22Rv1 (cell line): Measurements from ENCODE around the gene VPS35L.

Source experiments
- ZFX ChIP-seq: fragments of 450-650 bp; IDR thresholded peaks from 2 replicates; pipeline ENCODE4 v1.6.1; 2017; ENCODE audit warnings: antibody characterized with exemption, borderline replicate concordance
- TF ChIP-seq, protein P1 (sequence below): fragments of 450-650 bp; IDR thresholded peaks from 2 replicates; pipeline ENCODE4 v1.5.1; 2017; ENCODE audit warnings: mild to moderate bottlenecking

DNA sequence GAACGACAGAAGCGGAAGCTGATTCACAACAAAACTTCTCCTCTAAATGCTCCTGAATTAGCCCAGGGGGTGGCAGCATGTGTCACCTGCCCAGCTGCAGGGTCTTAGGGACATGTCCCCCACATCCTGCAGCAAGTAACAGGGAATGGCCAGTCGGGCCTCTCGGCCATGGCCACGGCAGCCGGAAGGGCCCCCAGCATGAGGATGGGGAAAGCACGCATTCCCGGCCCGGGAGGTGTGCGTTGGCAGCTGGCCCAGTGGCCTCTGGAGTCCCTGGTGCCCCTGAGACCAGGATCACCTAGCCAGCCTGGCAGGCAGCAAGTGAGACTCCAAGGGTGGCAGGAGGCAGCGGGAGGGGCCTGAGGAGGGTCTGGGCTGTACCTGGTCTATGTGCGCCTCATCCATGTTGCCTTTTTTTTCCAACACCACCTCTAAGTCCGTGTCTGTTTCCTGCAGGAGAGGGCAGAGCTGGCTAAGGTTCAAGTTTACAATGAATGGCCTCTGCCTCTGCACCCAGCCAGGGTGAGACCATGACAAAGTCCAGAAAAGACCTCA lies 155.6 kb downstream of the VPS35L start:
- TF ChIP-seq, protein P1, sequence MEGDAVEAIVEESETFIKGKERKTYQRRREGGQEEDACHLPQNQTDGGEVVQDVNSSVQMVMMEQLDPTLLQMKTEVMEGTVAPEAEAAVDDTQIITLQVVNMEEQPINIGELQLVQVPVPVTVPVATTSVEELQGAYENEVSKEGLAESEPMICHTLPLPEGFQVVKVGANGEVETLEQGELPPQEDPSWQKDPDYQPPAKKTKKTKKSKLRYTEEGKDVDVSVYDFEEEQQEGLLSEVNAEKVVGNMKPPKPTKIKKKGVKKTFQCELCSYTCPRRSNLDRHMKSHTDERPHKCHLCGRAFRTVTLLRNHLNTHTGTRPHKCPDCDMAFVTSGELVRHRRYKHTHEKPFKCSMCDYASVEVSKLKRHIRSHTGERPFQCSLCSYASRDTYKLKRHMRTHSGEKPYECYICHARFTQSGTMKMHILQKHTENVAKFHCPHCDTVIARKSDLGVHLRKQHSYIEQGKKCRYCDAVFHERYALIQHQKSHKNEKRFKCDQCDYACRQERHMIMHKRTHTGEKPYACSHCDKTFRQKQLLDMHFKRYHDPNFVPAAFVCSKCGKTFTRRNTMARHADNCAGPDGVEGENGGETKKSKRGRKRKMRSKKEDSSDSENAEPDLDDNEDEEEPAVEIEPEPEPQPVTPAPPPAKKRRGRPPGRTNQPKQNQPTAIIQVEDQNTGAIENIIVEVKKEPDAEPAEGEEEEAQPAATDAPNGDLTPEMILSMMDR, result no peak
- TF ChIP-seq ZFX, result no peak
